ENCODE measurements around the gene OMP.

GRCh38 chr11:77100166-77101042 is 2.2 kb upstream of the OMP start:
- TF ChIP-seq CTCF (conservative IDR thresholded peaks at IDR 0.05; ENCODE audit: low read length) (no peak), EZH2phosphoT487 (IDR thresholded peaks at IDR 0.05; ENCODE audit: borderline replicate concordance) (no peak)
